DND-41 (cell line): Measurements from ENCODE around the gene CERCAM.

ENCODE experiments used
- ATAC-seq: fragments of 200-7000 bp; cut with Tn5 transposase; 3 replicates; pipeline ENCODE4 v1.9.1; 2021; ENCODE audit warnings: low read depth; ENCODE audit not compliant: insufficient read depth
- DNase-seq: peaks from one replicate; pipeline ENCODE4 v3.0.0-alpha.2; 2020
- H2AFZ ChIP-seq: 2 replicates; pipeline ENCODE4 v1.6.0; 2012; ENCODE audit warnings: low read depth, low read length
- H3K27ac ChIP-seq: 2 replicates; pipeline ENCODE4 v1.5.1; 2012; ENCODE audit warnings: low read length, inconsistent platforms
- H3K27me3 ChIP-seq: fragments of 200-600 bp; sonication (generic); 2 replicates; pipeline ENCODE4 v1.6.0; 2012; ENCODE audit warnings: low read length, mild to moderate bottlenecking, inconsistent platforms; ENCODE audit not compliant: insufficient read depth, poor library complexity
- H3K36me3 ChIP-seq: 2 replicates; pipeline ENCODE4 v1.5.1; 2012; ENCODE audit warnings: low read length, inconsistent platforms; ENCODE audit not compliant: insufficient read depth
- H3K4me1 ChIP-seq: 2 replicates; pipeline ENCODE4 v1.5.1; 2012; ENCODE audit warnings: mild to moderate bottlenecking, low read length; ENCODE audit not compliant: insufficient read depth
- H3K4me2 ChIP-seq: 2 replicates; pipeline ENCODE4 v1.6.0; 2012; ENCODE audit warnings: mild to moderate bottlenecking, moderate library complexity, low read length, inconsistent platforms; ENCODE audit not compliant: insufficient read depth
- H3K4me3 ChIP-seq, 2 experiments: fragments of 200-600 bp in 1 of 2; shearing (Covaris generic) in 1 of 2; 2 replicates each; pipeline ENCODE4 v1.5.1; 2012 to 2016; ENCODE audit warnings: inconsistent platforms in 2 of 2, low read length in 2 of 2, mild to moderate bottlenecking in 2 of 2, low read depth in 1 of 2, moderate library complexity in 1 of 2
- H3K79me2 ChIP-seq: 2 replicates; pipeline ENCODE4 v1.6.0; 2012; ENCODE audit warnings: low read length, inconsistent platforms; ENCODE audit not compliant: insufficient read depth
- H3K9ac ChIP-seq: 2 replicates; pipeline ENCODE4 v1.6.0; 2012; ENCODE audit warnings: low read depth, mild to moderate bottlenecking, inconsistent platforms, low read length, moderate library complexity
- H3K9me3 ChIP-seq: 2 replicates; pipeline ENCODE4 v1.5.1; 2012; ENCODE audit warnings: low read length, moderate library complexity, mild to moderate bottlenecking, inconsistent platforms; ENCODE audit not compliant: insufficient read depth, severe bottlenecking
- H4K20me1 ChIP-seq: 2 replicates; pipeline ENCODE4 v1.6.0; 2012; ENCODE audit warnings: low read length; ENCODE audit not compliant: insufficient read depth
- EZH2 ChIP-seq: IDR thresholded peaks from 3 replicates; pipeline ENCODE4 v1.6.1; 2012; ENCODE audit warnings: borderline replicate concordance, low read depth, mild to moderate bottlenecking, moderate library complexity, low read length, inconsistent platforms; ENCODE audit not compliant: severe bottlenecking
- TF ChIP-seq, protein P1 (sequence below): IDR thresholded peaks from 2 replicates; pipeline ENCODE4 v1.5.1; 2012; ENCODE audit warnings: borderline replicate concordance, low read length, moderate library complexity, mild to moderate bottlenecking; ENCODE audit not compliant: poor library complexity, severe bottlenecking; ENCODE audit errors: extremely low read depth

The CERCAM gene

DNA sequence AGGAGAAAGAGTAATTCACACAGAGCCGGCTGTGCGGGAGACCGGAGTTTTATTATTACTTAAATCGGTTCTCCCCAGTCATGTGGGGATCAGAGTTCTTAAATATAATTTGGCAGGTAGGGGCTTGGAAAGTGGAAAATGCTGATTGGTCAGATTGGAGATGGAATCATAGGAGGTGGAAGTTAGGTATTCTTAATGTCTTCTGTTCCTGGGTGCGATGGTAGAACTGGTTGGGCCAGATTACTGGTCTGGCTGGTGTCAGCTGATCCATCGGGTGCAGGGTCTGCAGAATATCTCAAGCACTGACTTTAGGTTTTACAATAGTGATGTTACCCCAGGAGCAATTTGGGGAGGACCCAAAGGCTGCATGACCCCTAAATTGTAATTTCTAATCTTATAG is 4.6 kb upstream of the CERCAM start:
- Histone ChIP-seq H3K9ac (no peak overlapping the region), H3K27ac (no peak overlapping the region), H3K36me3 (no peaks in the 10 kb centered on the region), H4K20me1 (no peaks in the 10 kb centered on the region), H3K4me1 (peaks cover 11% of the 10 kb centered on the region), H3K4me2 (no peak overlapping the region), H3K9me3 (no peaks in the 10 kb centered on the region), H3K27me3 (peaks cover 25% of the 10 kb centered on the region), H2AFZ (no peak overlapping the region), H3K79me2 (no peaks in the 10 kb centered on the region), H3K4me3 (no peak overlapping the region)
- no peak for ATAC-seq
- TF ChIP-seq, protein P1, sequence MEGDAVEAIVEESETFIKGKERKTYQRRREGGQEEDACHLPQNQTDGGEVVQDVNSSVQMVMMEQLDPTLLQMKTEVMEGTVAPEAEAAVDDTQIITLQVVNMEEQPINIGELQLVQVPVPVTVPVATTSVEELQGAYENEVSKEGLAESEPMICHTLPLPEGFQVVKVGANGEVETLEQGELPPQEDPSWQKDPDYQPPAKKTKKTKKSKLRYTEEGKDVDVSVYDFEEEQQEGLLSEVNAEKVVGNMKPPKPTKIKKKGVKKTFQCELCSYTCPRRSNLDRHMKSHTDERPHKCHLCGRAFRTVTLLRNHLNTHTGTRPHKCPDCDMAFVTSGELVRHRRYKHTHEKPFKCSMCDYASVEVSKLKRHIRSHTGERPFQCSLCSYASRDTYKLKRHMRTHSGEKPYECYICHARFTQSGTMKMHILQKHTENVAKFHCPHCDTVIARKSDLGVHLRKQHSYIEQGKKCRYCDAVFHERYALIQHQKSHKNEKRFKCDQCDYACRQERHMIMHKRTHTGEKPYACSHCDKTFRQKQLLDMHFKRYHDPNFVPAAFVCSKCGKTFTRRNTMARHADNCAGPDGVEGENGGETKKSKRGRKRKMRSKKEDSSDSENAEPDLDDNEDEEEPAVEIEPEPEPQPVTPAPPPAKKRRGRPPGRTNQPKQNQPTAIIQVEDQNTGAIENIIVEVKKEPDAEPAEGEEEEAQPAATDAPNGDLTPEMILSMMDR: no peak
- TF ChIP-seq EZH2: no peak
- no peak for DNase-seq

DNA sequence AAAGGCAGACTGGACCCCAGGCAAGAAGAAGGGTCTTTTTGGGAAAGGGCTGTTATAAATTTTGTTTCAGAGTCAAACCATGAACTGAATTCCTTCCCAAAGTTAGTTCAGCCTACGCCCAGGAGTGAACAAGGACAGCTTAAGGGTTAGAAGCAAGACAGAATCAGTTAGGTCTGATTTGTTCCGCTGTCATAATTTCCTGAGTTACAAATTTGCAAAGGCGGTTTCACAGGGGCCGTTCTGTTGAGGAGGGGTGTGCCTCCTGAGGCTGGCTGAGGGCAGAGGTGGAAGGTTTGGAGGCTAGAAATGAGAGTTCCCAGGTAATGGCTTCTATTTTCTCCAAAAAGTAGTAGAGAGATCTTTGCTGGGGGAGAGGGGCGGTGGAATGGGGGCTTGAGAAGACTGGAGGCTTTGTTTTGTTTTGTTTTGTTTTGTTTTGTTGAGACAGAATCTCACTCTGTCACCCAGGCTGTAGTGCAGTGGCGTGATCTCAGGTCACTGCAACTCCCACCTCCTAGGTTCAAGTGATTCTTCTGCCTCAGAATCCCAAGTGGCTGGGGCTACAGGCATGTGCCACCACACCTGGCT is 4.1 kb upstream of the CERCAM start:
- H3K9ac ChIP-seq: no peak overlapping the region
- TF ChIP-seq, protein P1: no peak
- TF ChIP-seq EZH2: no peak
- H3K4me3 ChIP-seq: no peak overlapping the region

DNA sequence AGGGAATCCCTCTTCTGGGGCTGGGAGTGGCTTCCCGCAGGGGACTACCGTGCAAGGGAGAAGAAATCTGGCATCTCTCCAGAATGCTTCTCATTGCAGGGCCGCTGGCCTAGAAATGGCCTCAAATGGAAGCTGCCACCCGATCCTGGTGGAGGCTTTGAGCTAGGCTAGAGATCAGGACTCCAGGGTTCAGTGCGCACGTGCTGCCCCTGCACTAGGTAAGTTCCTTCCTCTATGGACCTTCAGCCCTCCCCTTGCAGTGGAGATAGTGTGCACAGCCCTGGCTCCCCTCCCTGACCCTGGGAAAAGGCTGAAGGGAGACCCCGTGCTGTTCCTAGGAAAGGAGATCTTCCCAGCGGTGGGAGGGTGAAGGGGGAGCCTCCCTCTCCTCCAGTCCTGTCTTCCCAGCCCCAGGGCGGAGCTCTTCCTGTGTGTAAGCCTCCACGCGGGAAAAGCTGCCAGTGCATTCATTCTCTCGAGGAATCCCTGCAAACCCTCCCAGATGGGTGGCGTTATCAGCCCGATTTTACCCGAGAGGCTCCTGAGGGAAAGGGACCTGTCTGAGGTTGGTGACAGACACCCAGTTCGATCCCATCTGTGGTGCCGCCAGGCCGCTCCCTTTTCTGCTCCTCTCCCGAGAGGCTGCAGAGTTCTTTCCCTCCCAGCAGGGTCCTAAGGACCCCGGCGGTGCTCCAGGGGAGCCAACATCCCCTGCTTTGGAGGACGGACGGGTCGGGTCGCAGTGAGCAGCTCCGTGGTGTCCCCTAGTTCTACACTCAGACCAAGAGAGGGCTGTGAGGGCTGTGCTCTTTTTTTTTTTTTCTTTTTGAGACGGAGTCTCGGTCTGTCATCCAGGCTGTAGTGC is 1.4 kb upstream of the CERCAM start:
- DNase-seq (no peak), ATAC-seq (no peak)
- Histone ChIP-seq H2AFZ (no peak overlapping the region), H3K4me1 (peaks cover 20% of the 10 kb centered on the region), H3K79me2 (no peaks in the 10 kb centered on the region), H3K9ac (no peak overlapping the region), H3K36me3 (no peaks in the 10 kb centered on the region), H4K20me1 (no peaks in the 10 kb centered on the region; the same call in 1 of the 2 replicates), H3K27ac (no peak overlapping the region), H3K4me2 (no peak overlapping the region), H3K27me3 (peaks cover 39% of the 10 kb centered on the region), H3K9me3 (no peaks in the 10 kb centered on the region), H3K4me3 (no peak overlapping the region)
- TF ChIP-seq, protein P1: no peak
- no peak for TF ChIP-seq EZH2

More for the DNA sequence above, 4.1 kb upstream of the CERCAM start:
- Histone ChIP-seq H2AFZ (no peak overlapping the region), H3K27me3 (peaks cover 30% of the 10 kb centered on the region), H3K4me1 (peaks cover 16% of the 10 kb centered on the region), H3K4me2 (no peak overlapping the region), H3K27ac (no peak overlapping the region), H4K20me1 (no peaks in the 10 kb centered on the region; the same call in 1 of the 2 replicates), H3K36me3 (no peaks in the 10 kb centered on the region), H3K9me3 (no peaks in the 10 kb centered on the region), H3K79me2 (no peaks in the 10 kb centered on the region)
- no peak for ATAC-seq
- no peak for DNase-seq
